Mucosa of descending colon (tissue), 3 donors: ENCODE results near the gene PRXL2A. TPM values are rescaled to one million over a fixed set of nuclear protein-coding genes. Genes with fewer than 3 reads are reported as not detected.
"Not testable (repeated sequence)": the region's sequence is repeated elsewhere in the genome, so short reads cannot be mapped to it uniquely, and the experiment has no call there.

Experiments
- ATAC-seq: fragments of 200-7000 bp; cut with Tn5 transposase; one replicate; pipeline ENCODE4 v1.9.1; 2020; ENCODE audit warnings: mild to moderate bottlenecking, moderate library complexity
- DNase-seq, 3 donors: peaks; one replicate each; pipeline ENCODE4 v3.0.0-alpha.2; 2020
- H3K36me3 ChIP-seq: fragments of 200-600 bp; one replicate; pipeline ENCODE4 v1.8.0; 2021; ENCODE audit warnings: low read depth, mild to moderate bottlenecking
- H3K4me1 ChIP-seq: fragments of 200-600 bp; one replicate; pipeline ENCODE4 v1.8.0; 2021; ENCODE audit warnings: low read depth, mild to moderate bottlenecking
- H3K4me3 ChIP-seq: fragments of 200-600 bp; one replicate; pipeline ENCODE4 v1.8.0; 2021; ENCODE audit warnings: mild to moderate bottlenecking
- H3K9me3 ChIP-seq: fragments of 200-600 bp; one replicate; pipeline ENCODE4 v1.8.0; 2021; ENCODE audit warnings: mild to moderate bottlenecking
- CTCF ChIP-seq: fragments of 200-600 bp; IDR thresholded peaks from one replicate; pipeline ENCODE4 v1.8.0; 2022; ENCODE audit warnings: antibody characterized with exemption, mild to moderate bottlenecking
- intact Hi-C, 2 donors: fragments of 100-400 bp; cut with DNase I in 1 of 2; cut with micrococcal nuclease in 1 of 2; formaldehyde crosslinking; loops; one replicate each; pipeline versions ENCODE4 v1.11.0 to v1.11.1; 2022; cut with DNase I, micrococcal nuclease
- total RNA-seq, 3 donors: library from RNA; stranded (reverse); fragmentation: NEBNext Ultra II Directional in 2 of 3; extraction: Animal tissue kit (Norgen Biotek cat#: 25700) in 2 of 3; gene quantifications; one replicate each; pipeline versions ENCODE4 v1.2.1 to v1.2.4, GENCODE V29; 2021 to 2023
- donor health status: DM: no; HTN: no; CAD: no; lungs with moderate emphysema.
- donor health status: DM: no; HTN: no; CAD: no.
- donor health status: DM: no; HTN: yes; CAD: no.

The PRXL2A gene
- total RNA-seq, 3 donors from 2014 or later, result 95.2 to 123 (median 95.8) TPM

GRCh38 chr10:80473692-80474596 is 65.6 kb downstream of the PRXL2A start:
- intact Hi-C loops, result no loop called here
- no peaks in the 10 kb centered on the region for H3K9me3 ChIP-seq
- TF ChIP-seq CTCF, result no peak
- no peaks in the 10 kb centered on the region for H3K36me3 ChIP-seq
- DNase-seq (no peak), ATAC-seq (no peak)
- peaks cover 44% of the 10 kb centered on the region for H3K4me1 ChIP-seq
- no peak overlapping the region for H3K4me3 ChIP-seq

- DNase-seq (no peak), ATAC-seq (no peak)
- H3K4me1 ChIP-seq, result peaks cover 38% of the 10 kb centered on the region
- intact Hi-C loops, result no loop called here
- no peaks in the 10 kb centered on the region for H3K9me3 ChIP-seq
- no peaks in the 10 kb centered on the region for H3K36me3 ChIP-seq
- no peak overlapping the region for H3K4me3 ChIP-seq
- no peak for TF ChIP-seq CTCF
Measured at GRCh38 chr10:80474597-80474910, 66.2 kb downstream of the PRXL2A start.

DNA sequence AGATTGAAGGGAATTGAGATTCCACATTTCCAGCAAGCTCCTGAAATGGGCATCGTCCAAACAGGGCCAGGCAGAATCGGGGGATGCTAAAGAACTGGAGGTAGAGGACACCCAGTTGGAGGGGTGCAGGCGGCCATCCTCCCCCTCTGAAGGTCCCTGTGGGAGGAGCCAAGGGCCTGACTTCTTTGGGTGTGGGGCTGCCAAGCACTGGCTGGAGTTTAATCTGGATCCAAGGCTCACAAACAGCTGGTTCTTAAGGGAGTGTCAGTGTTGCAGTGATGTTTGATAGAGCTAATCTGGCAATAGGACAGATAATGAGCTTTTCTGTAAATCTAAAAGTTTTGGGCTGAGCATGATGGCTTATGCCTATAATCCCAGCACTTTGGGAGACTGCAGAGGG is 66.6 kb downstream of the PRXL2A start:
- Histone ChIP-seq H3K9me3 (no peaks in the 10 kb centered on the region), H3K36me3 (no peaks in the 10 kb centered on the region), H3K4me1 (peaks cover 35% of the 10 kb centered on the region), H3K4me3 (no peak overlapping the region)
- DNase-seq (no peak), ATAC-seq (no peak)
- intact Hi-C loops, result no loop called here
- no peak for TF ChIP-seq CTCF

- intact Hi-C loops, H3K36me3 ChIP-seq, DNase-seq, H3K4me3 ChIP-seq, ATAC-seq, H3K9me3 ChIP-seq: not testable (repeated sequence)
- peaks cover 35% of the 10 kb centered on the region for H3K4me1 ChIP-seq
Measured at GRCh38 chr10:80475641-80476040, 67.3 kb downstream of the PRXL2A start.

DNA sequence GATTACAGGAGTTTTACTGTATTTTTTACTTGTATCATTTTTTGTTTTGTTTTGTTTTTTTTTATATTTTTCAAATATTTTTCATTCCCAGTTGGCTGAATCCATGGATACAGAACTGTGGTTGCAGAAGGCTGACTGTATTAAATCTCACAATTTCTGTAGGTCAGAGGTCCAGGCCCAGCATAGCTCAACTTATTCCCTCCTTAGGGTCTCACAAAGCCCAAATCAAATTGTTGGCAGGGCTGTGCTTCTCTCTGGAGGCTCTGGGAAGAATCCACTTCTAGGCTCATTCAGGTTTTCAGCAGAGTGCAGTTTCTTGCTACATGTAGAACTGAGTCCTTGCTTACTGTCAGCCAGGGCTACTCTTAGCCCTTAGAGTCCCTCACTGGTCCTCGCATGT is 68.3 kb downstream of the PRXL2A start:
- DNase-seq (no peak), ATAC-seq (no peak)
- Histone ChIP-seq H3K36me3 (no peaks in the 10 kb centered on the region), H3K4me3 (no peak overlapping the region), H3K4me1 (peaks cover 33% of the 10 kb centered on the region), H3K9me3 (no peaks in the 10 kb centered on the region)
- intact Hi-C loops, result no loop called here
- TF ChIP-seq CTCF, result no peak

- intact Hi-C loops, result no loop called here
- no peak for TF ChIP-seq CTCF
- DNase-seq (no peak), ATAC-seq (peak; percentile 52)
- Histone ChIP-seq H3K4me3 (no peak overlapping the region), H3K36me3 (no peaks in the 10 kb centered on the region), H3K4me1 (peaks cover 25% of the 10 kb centered on the region), H3K9me3 (no peaks in the 10 kb centered on the region)
Measured at GRCh38 chr10:80477813-80478212, 69.5 kb downstream of the PRXL2A start.

DNA sequence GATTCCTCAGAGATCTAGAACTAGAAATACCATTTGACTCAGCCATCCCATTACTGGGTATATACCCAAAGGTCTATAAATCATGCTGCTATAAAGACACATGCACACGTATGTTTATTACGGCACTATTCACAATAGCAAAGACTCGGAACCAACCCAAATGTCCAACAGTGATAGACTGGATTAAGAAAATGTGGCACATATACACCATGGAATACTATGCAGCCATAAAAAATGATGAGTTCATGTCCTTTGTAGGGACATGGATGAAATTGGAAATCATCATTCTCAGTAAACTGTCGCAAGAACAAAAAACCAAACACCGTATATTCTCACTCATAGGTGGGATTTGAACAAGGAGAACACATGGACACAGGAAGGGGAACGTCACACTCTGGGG is 72.0 kb downstream of the PRXL2A start:
- H3K36me3 ChIP-seq, DNase-seq, H3K9me3 ChIP-seq, H3K4me3 ChIP-seq, intact Hi-C loops, ATAC-seq: not testable (repeated sequence)
- peaks cover 25% of the 10 kb centered on the region for H3K4me1 ChIP-seq
